Neural cell (in vitro differentiated cells): ENCODE results near the gene PRR36. TPM values are rescaled to one million over a fixed set of nuclear protein-coding genes. Genes with fewer than 3 reads are reported as not detected.

Source experiments
- H2AFZ ChIP-seq: fragments of 200-600, 300-800 bp; sonication (generic), shearing (Covaris generic); 2 replicates; pipeline ENCODE4 v1.6.0; 2014; ENCODE audit warnings: low read depth, mild to moderate bottlenecking, antibody characterized with exemption, low read length, moderate library complexity
- H3F3A ChIP-seq: fragments of 200-600 bp; shearing (Covaris generic); 2 replicates; pipeline ENCODE4 v1.6.1; 2016; ENCODE audit warnings: mild to moderate bottlenecking, moderate library complexity, mixed read lengths, antibody characterized with exemption, low read length; ENCODE audit not compliant: insufficient read depth, poor library complexity, severe bottlenecking
- H3K27ac ChIP-seq: fragments of 200-600, 300-800 bp; sonication (generic), shearing (Covaris generic); 2 replicates; pipeline ENCODE4 v1.5.1; 2014; ENCODE audit warnings: mild to moderate bottlenecking, low read length, moderate library complexity
- H3K27me3 ChIP-seq: fragments of 300-800, 200-600 bp; sonication (generic), shearing (Covaris generic); 2 replicates; pipeline ENCODE4 v1.6.0; 2014; ENCODE audit warnings: mild to moderate bottlenecking, low read depth, low read length, moderate library complexity; ENCODE audit not compliant: insufficient read depth
- H3K36me3 ChIP-seq: fragments of 300-800, 200-600 bp; sonication (generic), shearing (Covaris generic); 2 replicates; pipeline ENCODE4 v1.5.1; 2014; ENCODE audit warnings: mild to moderate bottlenecking, antibody characterized with exemption, low read length, moderate library complexity; ENCODE audit not compliant: insufficient read depth
- H3K4me2 ChIP-seq: fragments of 300-800, 200-600 bp; sonication (generic), shearing (Covaris generic); 2 replicates; pipeline ENCODE4 v1.6.0; 2014; ENCODE audit warnings: mild to moderate bottlenecking, low read length
- H3K4me3 ChIP-seq: fragments of 300-800, 200-600 bp; sonication (generic), shearing (Covaris generic); 2 replicates; pipeline ENCODE4 v1.5.1; 2014; ENCODE audit warnings: mild to moderate bottlenecking, low read length, moderate library complexity
- H3K79me2 ChIP-seq: fragments of 200-600 bp; shearing (Covaris generic); replicated peaks from 2 replicates; pipeline ENCODE4 v1.6.0; 2014; ENCODE audit warnings: mild to moderate bottlenecking, low read length, moderate library complexity; ENCODE audit not compliant: insufficient read depth
- H3K9ac ChIP-seq: fragments of 300-800, 200-600 bp; sonication (generic), shearing (Covaris generic); 2 replicates; pipeline ENCODE4 v1.6.1; 2016; ENCODE audit warnings: mild to moderate bottlenecking, low read length, mixed read lengths
- H3K9me2 ChIP-seq: fragments of 200-600 bp; shearing (Covaris generic); 2 replicates; pipeline ENCODE4 v1.6.1; 2016; ENCODE audit warnings: mild to moderate bottlenecking, low read length, mixed read lengths; ENCODE audit not compliant: insufficient read depth
- H3K9me3 ChIP-seq: fragments of 200-600, 300-800 bp; sonication (generic), shearing (Covaris generic); 2 replicates; pipeline ENCODE4 v1.6.1; 2016; ENCODE audit warnings: mild to moderate bottlenecking, mixed run types, low read length, moderate library complexity, mixed read lengths
- H4K20me1 ChIP-seq: fragments of 200-600 bp; shearing (Covaris generic); 2 replicates; pipeline ENCODE4 v1.6.1; 2016; ENCODE audit warnings: mild to moderate bottlenecking, mixed run types; ENCODE audit not compliant: insufficient read depth
- EP300 ChIP-seq: fragments of 450-650 bp; conservative IDR thresholded peaks from 2 replicates; pipeline ENCODE4 v1.6.1; 2014; ENCODE audit warnings: antibody characterized with exemption, mild to moderate bottlenecking, moderate library complexity; ENCODE audit not compliant: poor library complexity, severe bottlenecking
- EZH2 ChIP-seq: fragments of 200-600, 300-800 bp; shearing (Covaris generic), sonication (generic); IDR thresholded peaks from 2 replicates; pipeline ENCODE4 v1.6.1; 2014; ENCODE audit warnings: antibody characterized with exemption, low read length, borderline replicate concordance, mild to moderate bottlenecking; ENCODE audit not compliant: insufficient read depth, poor library complexity, severe bottlenecking
- MXI1 ChIP-seq: fragments of 450-650 bp; conservative IDR thresholded peaks from 2 replicates; pipeline ENCODE4 v1.6.1; 2014; ENCODE audit warnings: antibody characterized with exemption, mild to moderate bottlenecking; ENCODE audit not compliant: poor library complexity, severe bottlenecking
- POLR2AphosphoS5 ChIP-seq: IDR thresholded peaks from 2 replicates; pipeline ENCODE4 v1.6.1; 2012
- RAD21 ChIP-seq: fragments of 450-650 bp; conservative IDR thresholded peaks from 2 replicates; pipeline ENCODE4 v1.6.1; 2014; ENCODE audit warnings: antibody characterized with exemption, mild to moderate bottlenecking, moderate library complexity
- SMC3 ChIP-seq: fragments of 450-650 bp; conservative IDR thresholded peaks from 2 replicates; pipeline ENCODE4 v1.6.1; 2014; ENCODE audit warnings: antibody characterized with exemption, mild to moderate bottlenecking, moderate library complexity; ENCODE audit not compliant: poor library complexity
- TAF1 ChIP-seq: IDR thresholded peaks from 2 replicates; pipeline ENCODE4 v1.6.1; 2012; ENCODE audit warnings: low read depth
- polyA plus RNA-seq: library from polyadenylated mRNA; depleted of rRNA; stranded (reverse); fragments of >200 nt; gene quantifications from 2 replicates; pipeline ENCODE4 v1.2.3, GENCODE V29; 2014
- TF ChIP-seq, protein P1 (sequence below): fragments of 450-650 bp; IDR thresholded peaks from 2 replicates; pipeline ENCODE4 v1.5.1; 2014; ENCODE audit warnings: antibody characterized with exemption, mild to moderate bottlenecking, moderate library complexity; ENCODE audit not compliant: poor library complexity, severe bottlenecking
- TF ChIP-seq, protein P2 (sequence below): IDR thresholded peaks from 2 replicates; pipeline ENCODE4 v1.6.1; 2012; ENCODE audit warnings: borderline replicate concordance

The PRR36 gene
- polyA plus RNA-seq, 1 donor from 2014 or later = 2.5 TPM

DNA sequence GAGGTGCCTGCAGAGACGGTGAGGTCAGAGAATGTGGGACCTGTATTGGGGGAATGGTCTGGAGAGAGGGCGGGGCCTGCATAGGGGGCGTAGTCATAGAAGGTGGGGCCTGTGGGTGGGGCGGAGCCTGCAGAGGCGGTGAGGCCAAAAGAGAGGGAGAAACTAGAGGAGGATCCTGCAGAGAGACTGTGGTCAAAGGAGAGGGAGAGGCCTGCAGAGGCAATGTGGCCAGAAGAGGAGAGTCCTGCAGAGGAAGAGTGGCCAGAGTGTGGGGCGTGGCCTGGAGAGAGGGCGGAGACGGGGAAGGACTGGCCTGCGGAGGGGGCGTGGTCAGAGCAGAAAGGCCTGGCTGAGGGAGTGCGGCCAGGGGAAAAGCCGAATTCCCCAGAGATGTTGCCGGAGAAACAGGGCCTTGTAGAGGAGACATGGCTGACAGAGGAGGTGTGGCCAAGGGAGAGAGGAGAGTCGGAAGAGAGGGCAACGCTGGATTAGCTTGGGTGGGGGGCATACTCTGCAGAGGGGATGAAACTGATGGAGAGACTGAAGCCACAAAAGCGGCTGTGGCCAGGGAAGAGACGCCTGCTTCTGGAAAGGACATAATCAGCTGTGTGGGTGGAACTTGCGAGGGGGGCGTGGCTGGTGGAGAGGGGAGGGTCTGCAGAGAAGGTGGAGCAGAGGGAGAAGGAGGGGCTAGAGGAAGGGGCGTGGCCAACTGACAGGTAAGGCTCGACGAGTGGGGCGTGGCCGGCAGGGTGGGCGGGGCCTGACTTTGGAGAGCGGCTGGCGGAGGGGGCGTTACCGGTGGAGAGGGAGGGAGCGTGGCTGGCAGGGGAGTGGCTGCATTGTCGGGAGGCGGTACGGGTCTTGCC lies 2.5 kb downstream of the PRR36 start:
- no peak overlapping the region for H3K4me2 ChIP-seq
- H3K36me3 ChIP-seq = no peaks in the 10 kb centered on the region
- H3K9me3 ChIP-seq = no peaks in the 10 kb centered on the region
- peak overlapping the region; percentile 16 for H3K27ac ChIP-seq
- peak overlapping the region; percentile 92 for H3K4me3 ChIP-seq
- H3K79me2 ChIP-seq = peaks cover 13% of the 10 kb centered on the region
- peaks cover 6% of the 10 kb centered on the region for H3F3A ChIP-seq
- no peaks in the 10 kb centered on the region for H4K20me1 ChIP-seq
- no peaks in the 10 kb centered on the region for H3K9me2 ChIP-seq
- H3K9ac ChIP-seq = no peak overlapping the region
- H2AFZ ChIP-seq = no peak overlapping the region
- no peaks in the 10 kb centered on the region for H3K27me3 ChIP-seq
- TF ChIP-seq RAD21 (no peak), EZH2 (no peak), TAF1 (no peak)

DNA sequence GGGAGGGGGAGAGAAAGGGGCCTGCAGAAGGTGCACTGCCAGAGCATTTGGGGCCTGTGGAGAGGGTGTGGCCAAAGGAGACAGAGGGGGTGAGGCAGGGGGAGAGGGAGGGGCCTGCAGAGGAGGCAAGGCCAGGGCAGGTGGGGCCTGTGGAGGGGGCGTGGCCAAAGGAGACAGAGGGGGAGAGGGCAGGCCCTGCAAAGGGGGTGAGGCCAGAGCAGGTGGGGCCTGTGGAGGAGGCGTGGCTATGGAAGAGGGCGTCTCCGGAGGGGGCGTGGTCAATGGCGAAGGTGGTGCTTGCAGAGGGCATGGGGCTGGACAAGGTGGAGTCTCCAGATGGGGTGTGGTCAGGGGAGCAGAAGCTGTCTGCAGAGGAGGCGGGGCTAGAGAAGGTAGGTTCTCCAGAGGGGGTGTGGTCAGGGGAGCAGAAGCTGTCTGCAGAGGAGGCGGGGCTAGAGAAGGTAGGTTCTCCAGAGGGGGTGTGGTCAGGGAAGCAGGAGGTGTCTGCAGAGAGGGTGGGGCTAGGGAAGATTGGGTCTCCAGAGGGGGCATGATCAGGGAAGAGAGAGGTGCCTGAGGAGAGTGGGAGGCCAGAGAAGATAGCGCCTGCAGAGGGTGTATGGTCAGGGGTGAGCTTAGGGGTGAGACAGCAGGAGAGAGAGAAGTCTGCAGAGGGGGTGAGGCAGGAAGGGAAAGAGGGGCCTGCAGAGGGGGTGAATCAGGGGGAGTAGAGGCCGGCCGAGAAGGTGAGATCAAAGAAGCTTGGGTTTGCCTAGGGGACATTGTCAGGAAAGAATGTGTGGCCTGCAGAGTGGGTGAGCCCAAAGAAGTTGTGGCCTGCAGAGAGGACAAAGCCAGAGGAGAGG lies 3.4 kb downstream of the PRR36 start:
- Histone ChIP-seq H3K79me2 (peaks cover 13% of the 10 kb centered on the region), H2AFZ (no peak overlapping the region), H3K4me3 (no peak overlapping the region), H4K20me1 (no peaks in the 10 kb centered on the region), H3K9me2 (no peaks in the 10 kb centered on the region), H3K27ac (no peak overlapping the region), H3F3A (peaks cover 6% of the 10 kb centered on the region), H3K9me3 (no peaks in the 10 kb centered on the region), H3K36me3 (no peaks in the 10 kb centered on the region), H3K4me2 (no peak overlapping the region), H3K9ac (no peak overlapping the region), H3K27me3 (no peaks in the 10 kb centered on the region)
- TF ChIP-seq POLR2AphosphoS5 = peak; percentile 9
- no peak for TF ChIP-seq SMC3
- TF ChIP-seq, protein P1, sequence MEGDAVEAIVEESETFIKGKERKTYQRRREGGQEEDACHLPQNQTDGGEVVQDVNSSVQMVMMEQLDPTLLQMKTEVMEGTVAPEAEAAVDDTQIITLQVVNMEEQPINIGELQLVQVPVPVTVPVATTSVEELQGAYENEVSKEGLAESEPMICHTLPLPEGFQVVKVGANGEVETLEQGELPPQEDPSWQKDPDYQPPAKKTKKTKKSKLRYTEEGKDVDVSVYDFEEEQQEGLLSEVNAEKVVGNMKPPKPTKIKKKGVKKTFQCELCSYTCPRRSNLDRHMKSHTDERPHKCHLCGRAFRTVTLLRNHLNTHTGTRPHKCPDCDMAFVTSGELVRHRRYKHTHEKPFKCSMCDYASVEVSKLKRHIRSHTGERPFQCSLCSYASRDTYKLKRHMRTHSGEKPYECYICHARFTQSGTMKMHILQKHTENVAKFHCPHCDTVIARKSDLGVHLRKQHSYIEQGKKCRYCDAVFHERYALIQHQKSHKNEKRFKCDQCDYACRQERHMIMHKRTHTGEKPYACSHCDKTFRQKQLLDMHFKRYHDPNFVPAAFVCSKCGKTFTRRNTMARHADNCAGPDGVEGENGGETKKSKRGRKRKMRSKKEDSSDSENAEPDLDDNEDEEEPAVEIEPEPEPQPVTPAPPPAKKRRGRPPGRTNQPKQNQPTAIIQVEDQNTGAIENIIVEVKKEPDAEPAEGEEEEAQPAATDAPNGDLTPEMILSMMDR = no peak

DNA sequence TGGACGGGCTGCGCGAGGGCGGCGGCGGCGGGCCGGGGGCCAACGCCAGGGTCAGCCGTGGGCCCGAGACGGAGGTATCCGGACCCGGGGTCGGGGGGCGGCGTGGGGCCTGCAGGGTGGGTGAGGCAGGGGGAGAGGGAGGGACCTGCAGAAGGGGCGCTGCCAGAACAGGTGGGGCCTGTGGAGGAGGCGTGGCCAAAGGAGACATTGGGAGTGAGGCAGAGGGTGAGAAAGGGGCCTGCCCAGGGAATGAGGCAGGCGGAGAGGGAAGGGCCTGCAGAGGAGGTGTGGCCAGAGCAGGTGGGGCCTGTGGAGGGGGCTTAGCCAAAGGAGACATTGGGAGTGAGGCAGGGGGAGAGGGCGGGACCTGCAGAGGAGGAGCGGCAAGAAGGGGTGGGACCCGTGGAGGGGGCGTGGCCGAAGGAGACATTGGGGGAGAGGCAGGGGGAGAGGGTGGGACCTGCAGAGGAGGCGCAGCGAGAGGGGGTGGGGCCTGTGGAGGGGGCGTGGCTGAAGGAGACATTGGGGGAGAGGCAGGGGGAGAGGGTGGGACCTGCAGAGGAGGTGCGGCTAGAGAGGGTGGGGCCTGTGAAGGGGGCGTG lies 4.2 kb downstream of the PRR36 start:
- H3K36me3 ChIP-seq = no peaks in the 10 kb centered on the region
- H3K9me3 ChIP-seq = no peaks in the 10 kb centered on the region
- peaks cover 6% of the 10 kb centered on the region for H3F3A ChIP-seq
- TF ChIP-seq EZH2 (no peak), RAD21 (no peak), MXI1 (no peak), SMC3 (no peak), POLR2AphosphoS5 (no peak), EP300 (no peak), TAF1 (no peak)
- TF ChIP-seq, protein P2, sequence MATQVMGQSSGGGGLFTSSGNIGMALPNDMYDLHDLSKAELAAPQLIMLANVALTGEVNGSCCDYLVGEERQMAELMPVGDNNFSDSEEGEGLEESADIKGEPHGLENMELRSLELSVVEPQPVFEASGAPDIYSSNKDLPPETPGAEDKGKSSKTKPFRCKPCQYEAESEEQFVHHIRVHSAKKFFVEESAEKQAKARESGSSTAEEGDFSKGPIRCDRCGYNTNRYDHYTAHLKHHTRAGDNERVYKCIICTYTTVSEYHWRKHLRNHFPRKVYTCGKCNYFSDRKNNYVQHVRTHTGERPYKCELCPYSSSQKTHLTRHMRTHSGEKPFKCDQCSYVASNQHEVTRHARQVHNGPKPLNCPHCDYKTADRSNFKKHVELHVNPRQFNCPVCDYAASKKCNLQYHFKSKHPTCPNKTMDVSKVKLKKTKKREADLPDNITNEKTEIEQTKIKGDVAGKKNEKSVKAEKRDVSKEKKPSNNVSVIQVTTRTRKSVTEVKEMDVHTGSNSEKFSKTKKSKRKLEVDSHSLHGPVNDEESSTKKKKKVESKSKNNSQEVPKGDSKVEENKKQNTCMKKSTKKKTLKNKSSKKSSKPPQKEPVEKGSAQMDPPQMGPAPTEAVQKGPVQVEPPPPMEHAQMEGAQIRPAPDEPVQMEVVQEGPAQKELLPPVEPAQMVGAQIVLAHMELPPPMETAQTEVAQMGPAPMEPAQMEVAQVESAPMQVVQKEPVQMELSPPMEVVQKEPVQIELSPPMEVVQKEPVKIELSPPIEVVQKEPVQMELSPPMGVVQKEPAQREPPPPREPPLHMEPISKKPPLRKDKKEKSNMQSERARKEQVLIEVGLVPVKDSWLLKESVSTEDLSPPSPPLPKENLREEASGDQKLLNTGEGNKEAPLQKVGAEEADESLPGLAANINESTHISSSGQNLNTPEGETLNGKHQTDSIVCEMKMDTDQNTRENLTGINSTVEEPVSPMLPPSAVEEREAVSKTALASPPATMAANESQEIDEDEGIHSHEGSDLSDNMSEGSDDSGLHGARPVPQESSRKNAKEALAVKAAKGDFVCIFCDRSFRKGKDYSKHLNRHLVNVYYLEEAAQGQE = no peak
- TF ChIP-seq, protein P1 = no peak
- H4K20me1 ChIP-seq = no peaks in the 10 kb centered on the region
- no peak overlapping the region for H3K4me3 ChIP-seq
- no peaks in the 10 kb centered on the region for H3K9me2 ChIP-seq
- H3K27me3 ChIP-seq = no peaks in the 10 kb centered on the region
- H3K79me2 ChIP-seq = peaks cover 13% of the 10 kb centered on the region
- no peak overlapping the region for H3K27ac ChIP-seq
- H2AFZ ChIP-seq = no peak overlapping the region
- no peak overlapping the region for H3K4me2 ChIP-seq
- no peak overlapping the region for H3K9ac ChIP-seq
